Stimulated activated CD4-positive, alpha-beta T cell treated with anti-CD3 and anti-CD28 coated beads, Interleukin-4, amount 100 ng/mL, for 4 hours (primary cell): Measurements from ENCODE around the gene C19orf12.

Source experiments
- DNase-seq, 2 experiments: peaks; one replicate each; pipeline ENCODE4 v3.0.0-alpha.2; 2020

C19orf12 gene

GRCh38 chr19:29714953-29715700, at the start of gene C19orf12:
Gene C19orf12 (minus strand): TSS chr19:29715261. CDS start chr19:29708413, 6,848 bp downstream.
- peak; percentile 56 to 70 for DNase-seq

GRCh38 chr19:29764361-29764760, 49.3 kb upstream of the C19orf12 start:
- DNase-seq = no peak

DNA sequence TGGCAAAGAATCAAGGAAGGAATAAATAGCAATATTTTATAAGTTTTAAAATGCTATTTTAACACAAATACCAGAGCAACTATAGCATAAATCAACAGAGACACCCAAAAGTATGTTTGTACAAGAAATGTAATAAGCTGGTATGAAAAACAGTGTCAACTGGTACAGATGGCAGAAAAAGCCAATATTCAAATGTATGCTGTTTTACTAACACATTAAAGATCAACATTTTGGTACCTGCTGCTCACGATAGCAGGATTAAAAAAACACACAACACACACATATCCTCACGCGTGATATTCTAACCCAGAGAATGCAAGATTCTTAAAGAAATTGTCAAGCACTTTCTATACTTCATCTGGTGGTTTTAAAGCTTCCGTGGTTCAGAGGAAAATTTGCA, 48.1 kb upstream of the C19orf12 start:
- no peak for DNase-seq

DNA sequence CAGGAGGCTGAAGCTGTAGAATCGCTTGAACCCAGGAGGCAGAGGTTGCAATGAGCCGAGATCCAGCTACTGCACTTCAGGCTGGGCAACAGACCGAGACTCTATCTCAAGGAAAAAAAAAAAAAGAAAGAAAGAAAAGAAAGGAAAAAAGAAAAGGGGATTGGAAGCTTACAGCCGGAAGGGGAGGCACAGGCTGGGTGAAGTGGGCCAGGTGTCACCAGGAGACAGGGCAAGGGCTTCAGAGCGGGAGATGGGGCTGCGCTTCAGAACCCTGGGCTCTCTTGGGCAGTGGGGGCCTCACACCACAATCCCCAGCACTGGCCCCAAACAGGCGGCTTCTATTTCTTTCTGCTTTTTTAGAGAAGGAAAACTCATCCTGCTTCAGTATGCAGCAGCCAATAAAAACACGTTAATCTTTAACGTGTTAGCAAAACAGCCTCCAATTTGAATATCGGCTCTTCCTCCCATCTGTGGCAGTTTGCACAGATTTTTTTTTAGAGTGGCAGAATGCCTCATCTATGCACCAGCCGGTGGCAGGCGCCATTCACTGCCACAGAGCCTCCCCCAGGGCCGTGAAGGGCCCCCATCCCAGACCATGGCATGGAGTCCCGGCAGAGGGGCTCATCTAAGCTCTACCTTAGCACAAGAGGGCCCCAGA, 46.6 kb upstream of the C19orf12 start:
- DNase-seq = no peak

GRCh38 chr19:29760752-29761502, 45.9 kb upstream of the C19orf12 start:
- no peak for DNase-seq

GRCh38 chr19:29759359-29759758, 44.3 kb upstream of the C19orf12 start:
- no peak for DNase-seq

GRCh38 chr19:29758863-29759262, 43.8 kb upstream of the C19orf12 start:
- DNase-seq = no peak

- no peak for DNase-seq
These were observed 42.5 kb upstream of the C19orf12 start for GRCh38 chr19:29757551-29757950.

DNA sequence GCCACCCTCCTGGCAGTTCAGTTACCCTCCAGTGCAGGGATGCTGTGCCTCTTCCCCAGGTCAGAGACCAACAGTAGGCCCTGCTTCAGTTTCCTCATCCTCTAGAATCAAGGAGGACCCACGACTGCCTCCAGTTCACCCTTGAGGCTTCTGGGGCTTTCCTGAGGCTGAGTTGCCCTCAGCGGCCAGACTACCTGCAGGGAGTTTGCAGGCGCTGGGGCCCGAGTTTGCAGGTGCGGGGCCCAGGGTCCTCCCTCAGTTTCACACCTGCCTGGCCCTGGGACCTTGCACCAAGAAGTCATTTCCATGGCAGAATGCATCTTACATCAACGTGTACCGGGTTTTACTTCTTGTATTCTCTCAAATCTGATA, 38.9 kb upstream of the C19orf12 start:
- DNase-seq = no peak

DNA sequence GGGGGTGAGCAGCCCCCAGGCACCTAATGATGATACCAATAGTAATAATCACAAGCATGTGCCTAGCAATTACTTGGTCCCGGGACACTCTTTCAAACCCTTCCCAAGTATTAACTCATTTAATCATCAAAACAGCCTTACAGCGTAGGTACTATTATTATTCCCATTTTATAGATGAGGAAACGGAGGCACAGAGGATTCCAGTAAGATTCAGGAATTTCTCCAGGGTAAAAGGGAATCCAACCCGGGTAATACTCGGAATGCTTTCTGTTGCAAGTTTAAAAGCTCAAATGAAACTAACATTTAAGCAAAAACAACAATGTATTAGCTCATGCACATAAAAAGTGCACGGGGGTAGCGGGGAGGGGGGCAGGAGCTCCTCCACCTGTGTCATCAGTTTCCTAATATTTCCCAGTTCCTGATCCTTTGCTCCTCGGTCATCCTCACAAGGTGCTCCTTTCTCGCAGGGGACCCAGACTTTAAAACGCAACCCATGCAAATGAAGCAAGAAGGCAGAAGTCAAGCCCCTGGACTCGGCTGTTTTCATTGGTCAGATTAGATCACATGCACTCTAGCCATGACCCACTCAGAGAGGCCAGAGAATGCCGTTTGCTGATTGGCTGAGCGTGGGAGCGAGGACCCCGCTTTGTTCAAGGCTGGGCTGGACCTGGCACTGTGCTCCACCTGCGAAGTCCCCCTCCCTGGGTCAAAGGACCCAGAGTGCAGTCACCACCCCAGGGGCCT, 38.3 kb upstream of the C19orf12 start:
- no peak for DNase-seq

DNA sequence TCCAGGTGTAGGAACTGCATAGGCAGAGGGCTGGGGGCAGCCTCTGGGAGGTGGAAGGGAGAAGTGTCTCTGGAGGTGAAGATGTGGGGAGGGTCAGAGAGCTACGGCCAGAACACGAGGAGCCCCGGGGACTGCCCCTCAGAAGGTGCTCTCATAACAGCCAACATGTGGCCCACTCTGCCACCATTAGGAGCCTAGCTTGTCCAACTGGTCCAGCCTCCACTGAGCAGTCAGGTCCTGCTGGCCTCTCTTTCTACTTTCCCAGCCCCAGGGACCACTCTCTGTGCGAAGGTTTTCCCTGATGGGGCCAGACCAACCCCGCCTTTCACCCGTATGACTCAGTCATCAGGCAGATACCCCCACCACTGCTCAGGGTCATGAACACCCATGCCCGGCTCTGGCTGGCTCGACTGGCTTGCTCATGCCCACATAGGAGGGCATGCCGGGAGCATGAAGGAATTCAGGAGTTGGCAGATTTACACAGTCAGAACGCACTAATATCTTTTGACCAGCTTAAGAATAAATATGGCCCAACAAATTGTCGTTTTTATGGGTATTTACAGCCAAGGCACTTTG, 37.5 kb upstream of the C19orf12 start:
- DNase-seq = no peak

- no peak for DNase-seq
These were observed 36.9 kb upstream of the C19orf12 start for GRCh38 chr19:29751932-29752331.

- no peak for DNase-seq
These were observed 34.9 kb upstream of the C19orf12 start for GRCh38 chr19:29750001-29750400.

- no peak for DNase-seq
These were observed 34.2 kb upstream of the C19orf12 start for GRCh38 chr19:29748996-29749849.

GRCh38 chr19:29745253-29745652, 30.2 kb upstream of the C19orf12 start:
- no peak for DNase-seq

- DNase-seq = no peak
These were observed 28.6 kb upstream of the C19orf12 start for GRCh38 chr19:29743681-29744080.

GRCh38 chr19:29741776-29742175, 26.7 kb upstream of the C19orf12 start:
- no peak for DNase-seq

DNA sequence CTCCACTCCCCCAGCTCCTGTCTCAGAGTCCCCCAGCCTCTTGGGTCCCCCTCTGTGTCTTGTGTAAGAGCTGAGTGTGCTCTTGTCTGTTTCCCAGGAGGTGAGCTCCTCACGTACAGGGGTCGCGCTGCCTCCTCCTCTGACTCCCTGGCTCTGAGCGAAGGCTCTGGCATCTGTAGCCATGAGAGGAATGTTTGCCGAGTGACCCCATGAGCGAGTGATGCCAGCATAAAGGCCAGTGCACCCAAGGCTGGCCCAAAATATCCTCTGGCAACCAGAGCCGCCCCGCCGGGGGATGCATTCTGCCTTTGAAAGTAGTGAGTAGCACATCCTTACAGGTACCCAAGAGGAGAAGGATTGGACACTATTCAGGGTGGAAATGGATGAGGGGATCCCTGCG, 26.2 kb upstream of the C19orf12 start:
- DNase-seq = no peak

- no peak for DNase-seq
These were observed 22.5 kb upstream of the C19orf12 start for GRCh38 chr19:29737461-29738000.

DNA sequence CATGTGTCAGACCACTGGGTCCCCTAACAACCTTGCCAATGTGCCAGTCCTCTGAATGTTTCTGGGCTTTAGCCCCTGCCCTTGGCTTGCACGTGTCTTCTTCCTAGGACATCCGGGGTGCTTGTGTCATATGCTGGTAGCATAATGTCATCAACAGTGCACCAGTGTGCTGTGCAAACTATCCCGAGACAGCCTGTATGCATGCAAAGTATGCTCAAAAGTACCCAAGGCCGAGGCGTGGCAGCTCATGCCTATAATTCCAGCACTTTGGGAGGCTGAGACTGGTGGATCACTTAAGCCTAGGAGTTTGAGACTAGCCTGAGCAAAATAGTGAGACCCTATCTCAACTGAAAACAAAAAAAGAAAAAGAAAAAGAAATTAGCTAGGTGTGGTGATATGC, 20.8 kb upstream of the C19orf12 start:
- DNase-seq = no peak

DNA sequence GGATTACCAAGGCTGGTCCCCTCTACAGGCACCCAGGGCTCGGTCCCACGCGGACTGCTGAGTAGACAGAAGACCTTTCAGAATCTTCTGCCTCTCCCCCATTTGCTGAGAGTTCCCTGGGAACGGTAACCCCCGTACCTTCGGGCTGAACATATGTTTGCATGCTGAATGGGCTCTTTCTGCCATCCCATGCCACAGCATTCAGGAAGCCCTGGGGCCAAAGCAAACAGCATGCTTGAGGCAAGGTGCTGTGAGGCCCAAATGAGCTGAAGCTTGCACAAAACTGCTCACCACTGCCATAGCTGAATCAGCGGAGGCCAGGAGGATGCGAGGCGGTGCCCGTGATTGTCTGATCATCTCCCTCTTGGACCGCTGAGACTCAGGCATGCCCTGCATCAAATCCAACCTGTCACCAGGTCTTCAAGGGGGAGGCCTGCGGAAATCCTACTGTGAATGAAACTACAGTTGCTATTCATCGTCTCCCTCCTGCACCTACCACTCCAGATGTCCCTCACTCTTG, 16.3 kb upstream of the C19orf12 start:
- DNase-seq = no peak
